Activated CD8-positive, alpha-beta memory T cell treated with anti-CD3 and anti-CD28 coated beads for 36 hours (primary cell): Measurements from ENCODE around the gene GSTCD. TPM values are rescaled to one million over a fixed set of nuclear protein-coding genes. Genes with fewer than 3 reads are reported as not detected.
"Not testable (repeated sequence)": the region's sequence is repeated elsewhere in the genome, so short reads cannot be mapped to it uniquely, and the experiment has no call there.

ENCODE experiments used
- CTCF ChIA-PET: fragments of 350-600 bp; sonication (Branson Sonifier 250); formaldehyde crosslinking; loops from one replicate; lab custom pipeline; 2021; ENCODE audit warnings: antibody characterized with exemption; lab: Charles Lee
- POLR2A ChIA-PET: fragments of 350-600 bp; sonication (Branson Sonifier 250); formaldehyde crosslinking; loops from one replicate; lab custom pipeline; 2021; ENCODE audit warnings: antibody characterized with exemption; lab: Charles Lee
- total RNA-seq, 2 experiments: library from RNA; stranded (reverse); gene quantifications; one replicate each; pipeline ENCODE4 v1.2.3, GENCODE V29; 2021

The GSTCD gene
- total RNA-seq, 2 experiments from 2014 or later = 21.3 to 23.1 TPM

DNA sequence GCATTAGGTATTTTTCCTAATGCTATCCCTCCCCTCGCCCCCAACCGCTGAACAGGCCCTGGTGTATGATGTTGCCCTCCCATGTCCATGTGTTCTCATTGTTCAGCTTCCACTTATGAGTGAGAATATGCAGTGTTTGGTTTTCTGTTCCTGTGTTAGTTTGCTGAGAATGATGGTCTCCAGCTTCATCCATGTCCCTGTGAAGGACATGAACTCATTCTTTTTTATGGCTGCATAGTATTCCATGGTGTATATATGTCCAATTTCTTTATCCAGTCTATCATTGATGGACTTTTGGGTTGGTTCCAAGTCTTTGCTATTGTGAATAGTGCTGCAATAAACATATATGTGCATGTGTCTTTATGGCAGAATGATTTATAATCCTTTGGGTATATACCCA, 143.6 kb downstream of the GSTCD start:
- CTCF ChIA-PET, POLR2A ChIA-PET: not testable (repeated sequence)

DNA sequence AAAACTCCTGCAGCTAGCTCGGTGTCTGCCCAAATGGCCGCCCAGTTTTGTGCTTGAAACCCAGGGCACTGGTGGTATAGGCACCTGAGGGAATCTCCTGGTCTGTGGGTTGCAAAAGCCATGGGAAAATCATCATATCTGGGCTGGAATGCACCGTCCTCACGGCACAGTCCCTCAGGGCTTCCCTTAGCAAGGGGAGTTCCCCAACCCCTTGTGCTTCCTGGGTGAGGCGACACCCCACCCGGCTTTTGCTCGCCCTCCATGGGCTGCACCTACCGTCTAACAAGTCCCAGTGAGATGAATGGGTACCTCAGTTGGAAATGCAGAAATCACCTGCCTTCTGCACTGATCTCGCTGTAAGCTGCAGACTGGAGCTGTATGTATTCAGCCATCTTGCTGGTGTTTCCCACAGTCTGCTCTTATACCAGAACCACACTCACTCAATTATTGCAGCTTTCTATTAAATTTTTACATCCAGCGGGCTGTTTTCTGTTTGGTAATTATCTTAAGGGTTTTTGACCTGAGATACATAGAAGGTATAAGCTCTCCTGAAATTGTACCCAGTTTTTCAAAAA, 150.0 kb downstream of the GSTCD start:
- CTCF ChIA-PET = no interaction called here
- POLR2A ChIA-PET = no interaction called here

DNA sequence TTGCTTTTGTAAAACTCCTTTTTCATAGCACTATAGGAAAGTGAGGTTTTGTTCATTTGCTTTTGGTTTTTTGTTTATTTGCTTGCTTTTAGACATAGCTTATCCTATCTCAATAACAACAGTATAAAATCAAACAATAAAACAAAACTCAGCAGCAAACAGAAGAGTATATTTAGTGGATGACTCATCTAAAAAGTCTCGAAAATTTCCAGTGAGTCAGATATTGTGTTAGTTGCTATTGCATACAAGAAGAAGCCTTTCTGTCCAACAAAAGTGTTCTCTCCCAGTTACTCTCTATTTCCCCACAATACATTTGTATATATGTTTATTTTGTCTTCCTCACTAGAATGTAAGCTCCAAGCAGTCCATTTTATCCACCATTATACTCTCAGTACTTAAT, 150.6 kb downstream of the GSTCD start:
- POLR2A ChIA-PET = no interaction called here
- CTCF ChIA-PET = no interaction called here

DNA sequence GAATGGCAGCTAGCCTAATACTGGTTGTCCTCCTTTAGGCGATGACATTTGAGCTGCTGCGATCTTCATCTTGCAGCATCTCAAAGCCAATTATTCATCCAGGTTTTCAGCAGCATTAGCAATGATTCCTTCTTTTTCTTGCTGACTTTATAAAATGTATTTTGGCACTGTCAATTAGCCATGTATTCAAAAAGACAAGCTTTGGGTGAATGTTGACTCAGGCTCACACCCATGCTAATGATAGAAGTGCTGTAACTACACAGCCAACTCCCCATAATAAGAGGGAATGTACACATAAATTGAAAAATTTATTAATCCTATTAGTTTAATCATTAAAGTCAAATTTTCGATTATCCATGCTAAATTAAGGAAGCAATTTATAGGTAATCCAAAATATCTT, 162.4 kb downstream of the GSTCD start:
- CTCF ChIA-PET = no interaction called here

DNA sequence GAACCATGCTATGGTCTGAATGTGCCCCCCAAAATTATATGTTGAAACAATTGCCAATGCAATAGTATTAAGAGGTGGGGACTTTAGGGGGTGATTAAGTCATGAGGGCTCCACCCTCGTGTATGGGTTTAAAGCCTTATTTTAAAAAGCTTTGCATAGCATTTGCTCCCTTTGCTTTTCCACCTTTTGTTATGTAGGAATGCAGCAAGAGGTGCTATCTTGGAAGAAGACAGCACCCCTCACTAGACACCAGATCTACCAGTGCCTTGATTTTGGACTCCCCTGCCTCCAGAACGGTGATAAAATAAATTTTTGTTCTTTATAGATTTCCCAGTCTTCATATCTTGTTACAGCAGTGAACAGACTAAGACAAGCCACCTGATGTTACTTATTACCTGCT, 163.4 kb downstream of the GSTCD start:
- POLR2A ChIA-PET = no interaction called here
- CTCF ChIA-PET = no interaction called here

More for the DNA sequence above, 162.4 kb downstream of the GSTCD start:
- POLR2A ChIA-PET = no interaction called here

DNA sequence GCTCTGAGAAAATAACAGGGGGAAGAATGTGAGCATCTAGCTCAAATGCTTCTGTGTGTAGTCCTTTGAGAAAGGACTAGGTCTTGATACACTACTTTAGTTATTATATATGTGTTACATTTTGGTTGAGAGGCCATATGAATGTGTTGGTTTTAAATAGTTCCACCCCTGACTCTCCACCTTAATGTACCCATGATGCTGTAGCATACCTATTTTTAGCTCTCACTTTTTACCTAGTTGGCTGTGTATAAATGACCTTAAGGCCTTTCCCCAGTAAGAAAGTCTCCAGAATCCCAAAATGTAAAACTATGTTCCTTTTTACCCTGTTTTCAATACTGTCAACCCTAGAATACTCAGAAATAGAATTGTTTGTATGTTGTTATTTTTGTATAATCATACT, 166.6 kb downstream of the GSTCD start:
- CTCF ChIA-PET = no interaction called here
- POLR2A ChIA-PET = no interaction called here

DNA sequence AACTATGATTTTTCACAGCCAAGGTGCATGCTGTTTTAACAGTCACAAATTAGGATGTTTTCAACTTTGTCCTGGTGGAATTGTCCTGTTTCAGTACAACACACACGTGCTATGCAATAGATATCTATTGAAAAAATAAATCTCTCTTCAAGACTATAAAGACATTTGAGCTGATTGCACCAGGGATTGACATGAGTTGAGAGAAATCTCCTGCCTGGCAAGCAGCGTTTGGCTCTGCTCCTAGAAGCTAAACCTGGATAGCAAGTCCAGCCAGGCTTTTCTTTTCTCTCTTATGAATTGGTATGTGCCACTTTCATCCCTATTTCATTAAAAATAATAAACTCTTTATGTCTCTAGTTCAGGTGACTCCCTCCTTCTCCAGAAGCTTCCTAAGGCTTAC, 170.1 kb downstream of the GSTCD start:
- CTCF ChIA-PET = no interaction called here
- POLR2A ChIA-PET = no interaction called here

DNA sequence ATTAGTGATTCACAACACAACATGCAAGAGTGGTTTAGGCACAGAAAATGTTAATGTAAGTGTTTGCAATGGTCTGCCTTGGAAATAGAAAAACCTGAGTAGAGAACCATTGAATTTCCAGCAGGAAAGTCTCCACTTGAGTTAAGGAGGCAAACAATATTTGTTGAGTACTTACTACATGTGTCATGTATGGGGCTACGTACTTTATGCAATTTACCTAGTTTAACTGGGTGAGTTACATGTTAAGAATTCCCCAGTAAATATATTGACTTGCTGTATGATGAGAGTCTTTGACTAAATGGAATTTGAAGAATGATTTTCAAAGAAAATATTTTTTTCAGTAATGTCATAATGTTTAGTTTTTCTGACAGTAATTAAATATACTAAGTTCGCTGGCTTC, 178.9 kb downstream of the GSTCD start:
- POLR2A ChIA-PET = no interaction called here
- CTCF ChIA-PET = no interaction called here

DNA sequence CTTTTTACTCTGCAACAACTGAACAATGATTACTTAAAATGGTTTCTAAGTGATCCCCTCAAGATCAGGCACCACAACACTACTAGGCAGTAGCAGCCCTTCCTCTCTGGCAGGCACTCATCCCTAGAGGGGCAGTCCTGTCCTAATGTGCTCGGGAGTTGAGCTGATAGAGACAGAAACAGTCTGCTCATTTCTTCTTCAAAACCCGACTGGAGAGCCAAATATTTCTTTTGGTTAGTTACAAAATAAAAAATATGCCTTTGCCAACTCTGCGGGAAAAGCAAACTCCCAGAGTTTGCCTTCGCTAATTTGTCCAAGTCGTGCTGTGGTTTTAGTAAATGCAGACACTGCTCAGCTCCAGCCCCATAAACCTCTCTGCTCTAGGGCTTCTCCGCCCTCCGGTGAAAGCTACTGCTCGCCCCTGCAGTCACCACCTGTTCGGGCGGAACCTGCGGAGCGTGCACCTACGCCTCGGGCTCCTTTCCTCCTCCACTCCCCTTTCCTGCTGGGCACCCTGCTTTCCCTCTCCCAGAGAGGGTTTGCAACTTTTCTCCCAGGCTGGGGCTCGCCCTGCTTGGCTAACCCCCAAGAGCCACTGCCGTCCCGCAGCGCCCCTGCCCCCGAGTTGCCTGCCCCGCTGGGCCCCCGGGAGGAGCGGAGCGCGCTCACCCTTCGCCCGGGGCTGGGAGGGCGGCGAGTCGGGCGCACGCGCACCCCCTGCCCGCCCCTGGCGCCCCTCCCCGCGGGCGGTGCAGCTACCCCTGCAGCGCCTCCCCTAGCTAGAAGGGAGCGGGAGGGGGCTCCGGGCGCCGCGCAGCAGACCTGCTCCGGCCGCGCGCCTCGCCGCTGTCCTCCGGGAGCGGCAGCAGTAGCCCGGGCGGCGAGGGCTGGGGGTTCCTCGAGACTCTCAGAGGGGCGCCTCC, 186.3 kb downstream of the GSTCD start, which contains the start of gene NPNT:
TSS of gene NPNT (plus strand) at position 812 of the 923 bp plus-strand sequence. CDS start 182 bp downstream, outside the sequence.
- CTCF ChIA-PET = no interaction called here
- POLR2A ChIA-PET = no interaction called here

DNA sequence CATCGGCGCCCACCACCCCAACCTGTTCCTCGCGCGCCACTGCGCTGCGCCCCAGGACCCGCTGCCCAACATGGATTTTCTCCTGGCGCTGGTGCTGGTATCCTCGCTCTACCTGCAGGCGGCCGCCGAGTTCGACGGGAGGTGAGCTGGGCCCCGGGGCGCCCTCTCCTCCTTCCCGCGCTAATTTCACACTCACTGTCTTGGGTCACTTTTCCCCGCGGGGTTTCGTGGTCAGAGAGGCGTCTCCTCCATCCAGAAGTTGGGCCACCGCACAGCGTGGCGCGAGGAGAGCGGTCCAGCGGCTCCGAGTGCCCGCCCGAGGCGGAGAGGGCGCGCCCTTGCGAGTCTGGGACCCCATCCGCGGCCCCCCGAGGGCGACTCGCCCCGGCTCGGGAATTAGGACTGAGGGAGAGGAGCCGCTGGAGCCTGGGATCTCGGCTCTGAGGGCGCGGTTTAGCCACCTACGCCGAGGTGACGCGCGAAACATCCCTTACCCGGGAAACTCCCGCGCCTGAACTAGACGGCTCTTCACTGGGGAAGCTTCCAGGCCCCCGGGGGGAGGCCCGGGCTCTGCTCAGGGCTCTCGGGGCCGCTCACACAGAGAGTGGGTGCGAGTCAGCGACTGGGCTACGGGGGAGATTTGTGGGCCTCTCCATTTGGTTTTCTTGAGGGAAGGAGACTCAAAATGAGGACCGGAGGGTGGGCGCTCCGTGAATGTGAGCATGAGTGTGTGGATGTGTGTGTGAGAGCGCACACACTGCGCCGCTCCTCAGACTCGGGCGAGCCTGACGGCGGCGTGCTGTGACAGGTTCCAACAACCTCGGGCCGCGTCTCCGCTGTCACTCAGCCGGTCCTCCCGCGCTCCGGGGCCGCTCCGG, 187.2 kb downstream of the GSTCD start:
- ChIA-PET CTCF (no interaction called here), POLR2A (no interaction called here)

DNA sequence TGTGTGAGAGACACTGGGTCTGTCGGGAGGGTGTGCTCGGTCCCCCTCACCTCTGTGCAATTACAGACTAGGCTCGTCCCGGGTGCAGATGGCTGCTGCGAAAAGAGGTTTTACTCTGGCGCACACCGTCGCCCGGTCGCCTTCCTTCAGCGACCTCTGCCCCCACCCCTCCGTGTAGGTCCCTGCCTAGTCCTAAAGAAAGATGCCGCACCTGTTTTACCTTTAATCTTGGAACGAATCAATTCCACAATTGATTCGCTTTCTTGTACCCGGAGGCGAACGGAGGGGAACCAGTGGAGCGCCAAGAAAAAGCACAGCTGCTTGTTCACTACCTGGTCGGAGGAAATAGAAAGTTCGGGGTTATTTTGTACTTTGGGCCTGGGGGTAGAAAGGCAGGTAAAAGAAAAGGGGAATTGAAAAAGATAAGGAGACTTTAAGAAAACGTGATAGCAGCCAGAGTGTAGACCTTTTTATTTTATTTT, 187.9 kb downstream of the GSTCD start:
- POLR2A ChIA-PET = no interaction called here
- CTCF ChIA-PET = no interaction called here

Other genes starting within 250 kb of the GSTCD start
- 100 to 1,000 TPM; 119 to 121 TPM for gene PPA2, start 234.7 kb upstream of the GSTCD start, total RNA-seq
- gene ARHGEF38, start 156.2 kb upstream of the GSTCD start, total RNA-seq = not detected
- gene INTS12, start 95 bp upstream of the GSTCD start, total RNA-seq = 10 to 100 TPM; 21.3 to 22.1 TPM
- not detected for gene NPNT, start 186.7 kb downstream of the GSTCD start, total RNA-seq